HG03521 (cell line): ENCODE data around the gene RTN4RL2.
A peak's percentile ranks its signal among the peaks of the same experiment; 100 is the strongest.

ENCODE experiments used
- ATAC-seq: cut with Tn5 transposase; IDR thresholded peaks from one replicate; pipeline ENCODE4 v1.9.1; 2021; ENCODE audit warnings: mild to moderate bottlenecking, moderate library complexity; ENCODE audit not compliant: unreplicated experiment

RTN4RL2 gene

GRCh38 chr11:57460022-57460757 lies at the start of gene RTN4RL2:
TSS of gene RTN4RL2 (plus strand) at chr11:57460528. CDS start at chr11:57460866, 338 bp downstream.
- no peak for ATAC-seq

GRCh38 chr11:57413681-57414080 lies 46.6 kb upstream of the RTN4RL2 start:
- no peak for ATAC-seq

- no peak for ATAC-seq
Measured at GRCh38 chr11:57414612-57415212, 45.6 kb upstream of the RTN4RL2 start.

GRCh38 chr11:57416436-57416835 lies 43.9 kb upstream of the RTN4RL2 start:
- ATAC-seq, result no peak

- no peak for ATAC-seq
Measured at GRCh38 chr11:57417056-57417455, 43.3 kb upstream of the RTN4RL2 start.

- no peak for ATAC-seq
Measured at GRCh38 chr11:57418131-57418530, 42.2 kb upstream of the RTN4RL2 start.

DNA sequence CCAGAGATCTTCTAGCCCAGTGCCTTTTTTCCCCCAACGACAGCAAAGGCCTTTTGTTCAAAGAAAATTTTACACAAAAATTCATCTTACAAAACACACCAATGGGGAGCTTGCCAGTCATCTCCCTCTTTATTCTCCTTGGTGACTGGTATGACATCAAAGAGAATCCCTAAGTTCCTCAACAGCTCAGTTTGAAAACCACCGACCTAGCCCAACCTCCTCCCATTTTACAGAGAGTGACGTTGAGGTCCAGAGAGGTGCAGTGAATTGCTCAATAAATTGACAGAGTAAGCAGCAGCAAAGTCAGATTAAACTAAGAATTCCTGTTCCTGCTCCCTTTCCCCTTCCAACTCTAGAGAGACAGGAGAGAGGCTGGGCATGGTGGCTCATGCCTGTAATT lies 41.2 kb upstream of the RTN4RL2 start:
- ATAC-seq, result no peak

GRCh38 chr11:57421066-57421465 lies 39.3 kb upstream of the RTN4RL2 start:
- ATAC-seq, result no peak

DNA sequence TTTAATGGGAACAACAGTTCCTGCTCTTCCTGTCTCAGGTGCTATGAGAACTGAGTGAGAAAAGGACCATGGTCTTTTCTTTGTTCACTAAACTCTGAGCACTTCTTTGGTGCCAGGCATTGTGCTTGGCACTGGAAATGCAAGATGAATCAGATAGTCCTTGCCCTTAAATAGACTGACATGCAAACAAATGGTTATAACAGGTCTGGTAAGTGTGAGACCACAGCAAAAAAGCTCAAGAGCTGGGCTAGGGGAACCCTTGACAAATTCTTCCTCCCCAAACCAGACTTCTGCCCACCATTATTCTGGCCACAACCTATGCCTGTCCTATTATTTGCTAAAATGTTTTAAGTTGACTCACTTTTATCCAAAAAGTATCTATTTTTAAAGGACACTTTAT lies 38.5 kb upstream of the RTN4RL2 start:
- no peak for ATAC-seq

- no peak for ATAC-seq
Measured at GRCh38 chr11:57422669-57423068, 37.7 kb upstream of the RTN4RL2 start.

- no peak for ATAC-seq
Measured at GRCh38 chr11:57424137-57424791, 36.1 kb upstream of the RTN4RL2 start.

DNA sequence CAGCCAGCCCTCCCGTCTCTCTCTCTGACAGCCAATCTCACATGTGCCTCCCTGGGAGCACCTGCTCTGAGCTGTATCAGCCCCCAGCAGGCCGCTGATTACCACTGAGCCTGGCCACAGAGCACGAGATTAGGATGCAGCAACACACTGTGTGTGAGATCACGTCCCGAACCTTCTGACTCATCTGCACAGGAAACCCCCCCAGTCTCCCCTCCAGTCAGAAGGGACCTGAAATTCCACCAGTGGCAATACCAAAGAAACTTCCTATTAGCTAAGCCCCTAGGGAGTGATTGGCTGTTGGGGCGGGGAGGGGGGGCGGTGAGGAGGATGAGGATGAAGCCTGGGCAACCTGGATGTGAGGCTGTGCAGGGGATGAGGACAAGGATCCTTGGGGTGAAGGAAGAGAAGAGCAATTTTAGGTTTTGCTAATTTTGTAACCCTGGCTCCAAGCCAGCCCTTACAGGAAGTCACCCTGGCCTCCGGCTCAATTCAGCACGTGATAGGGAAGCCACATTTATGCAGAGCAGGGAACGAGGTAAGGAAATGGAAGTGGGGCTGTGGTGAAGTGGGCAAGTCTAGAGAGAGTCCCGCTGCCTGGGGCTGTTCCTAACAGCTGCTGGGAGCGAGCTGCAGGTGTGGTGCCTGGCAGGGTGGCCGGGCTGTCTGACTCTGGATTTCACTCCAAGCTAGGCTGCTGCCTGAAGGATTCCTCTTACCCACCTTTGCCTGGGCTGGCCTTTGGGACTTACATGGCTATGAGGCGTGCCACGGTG lies 35.4 kb upstream of the RTN4RL2 start:
- ATAC-seq, result peak; percentile 87

- no peak for ATAC-seq
Measured at GRCh38 chr11:57425565-57426438, 34.5 kb upstream of the RTN4RL2 start.

- ATAC-seq, result no peak
Measured at GRCh38 chr11:57426439-57426928, 33.8 kb upstream of the RTN4RL2 start.

GRCh38 chr11:57426929-57427726 lies 33.2 kb upstream of the RTN4RL2 start, which contains the start of gene SLC43A3:
TSS of gene SLC43A3 (minus strand) at chr11:57427121. CDS start at chr11:57426172, 949 bp downstream.
- peak; percentile 52 for ATAC-seq

- no peak for ATAC-seq
Measured at GRCh38 chr11:57427727-57428082, 32.6 kb upstream of the RTN4RL2 start.

DNA sequence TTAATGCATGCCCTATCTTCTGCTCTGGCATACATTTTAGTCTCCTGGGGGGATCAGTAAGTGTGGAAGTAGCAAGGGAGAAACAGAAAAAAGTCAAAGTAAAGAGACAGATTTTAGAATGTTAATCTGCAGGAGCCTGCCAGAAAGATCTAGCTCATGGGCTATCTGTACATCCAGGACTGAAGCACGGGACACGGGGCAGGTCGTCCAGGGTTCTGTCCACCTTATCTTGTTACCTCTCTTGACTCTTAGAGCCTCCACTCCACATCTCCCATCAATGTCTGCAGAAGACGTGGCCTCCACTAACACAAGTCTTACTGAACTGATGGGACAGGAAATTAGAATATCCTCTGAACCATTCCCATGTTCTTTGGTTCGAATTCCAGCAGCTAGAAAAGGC lies 31.7 kb upstream of the RTN4RL2 start:
- no peak for ATAC-seq

DNA sequence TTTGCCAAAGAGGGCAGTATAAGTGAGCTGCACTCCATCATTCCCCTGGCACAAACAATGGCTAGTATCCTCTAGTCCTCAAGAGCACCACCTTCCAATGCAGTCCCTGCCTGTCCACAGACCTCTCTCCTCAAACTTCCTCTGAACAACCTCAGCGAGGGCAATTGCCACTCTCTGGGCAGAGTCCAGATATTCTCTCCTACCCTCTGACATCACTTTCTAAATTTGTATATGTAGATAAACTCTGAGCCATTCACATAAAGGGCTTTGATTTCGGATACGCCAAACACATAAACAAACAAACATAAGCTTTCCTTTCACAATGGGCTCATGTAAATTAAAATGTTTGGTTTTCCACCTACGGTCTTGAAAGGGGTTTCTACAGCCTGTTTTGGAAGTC lies 30.4 kb upstream of the RTN4RL2 start:
- ATAC-seq, result no peak

DNA sequence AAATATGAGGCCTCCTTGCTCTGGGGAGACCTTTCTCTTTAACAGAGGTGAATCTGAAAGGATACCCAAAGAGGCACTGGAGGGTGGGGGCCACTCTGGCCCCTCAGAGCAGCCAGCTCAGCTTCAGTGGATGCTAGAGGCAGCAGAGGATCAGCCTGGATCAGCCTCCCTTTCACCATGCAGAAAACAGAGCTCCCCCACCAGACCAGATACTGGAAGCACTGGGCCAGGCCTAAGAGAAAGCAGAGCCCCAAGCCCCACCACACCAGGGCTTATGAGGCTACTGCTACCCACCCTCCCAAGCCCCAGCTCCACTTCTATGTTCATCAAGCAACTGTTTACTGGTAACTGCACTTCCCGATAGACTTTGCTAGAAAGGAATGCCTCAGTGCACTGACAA lies 29.4 kb upstream of the RTN4RL2 start:
- no peak for ATAC-seq
